Hindlimb muscle (tissue), 1 donor: ENCODE data around the gene SLC10A3. TPM values are rescaled to one million over a fixed set of nuclear protein-coding genes. Genes with fewer than 3 reads are reported as not detected.

Experiments
- DNase-seq: peaks from one replicate; pipeline ENCODE4 v3.0.0-alpha.2; 2013
- polyA plus RNA-seq: library from polyadenylated mRNA; unstranded; fragments of 120-200 nt; gene quantifications from one replicate; pipeline ENCODE4 v1.2.1, GENCODE V29; 2013; ENCODE audit not compliant: insufficient read length

The SLC10A3 gene
- polyA plus RNA-seq, 1 donor = 12.2 TPM

GRCh38 chrX:154437971-154438893 is 52.2 kb downstream of the SLC10A3 start:
- DNase-seq = no peak

Other genes with a start within 250 kb of the SLC10A3 start
- not detected for gene OPN1MW3, start 233.0 kb downstream of the SLC10A3 start, polyA plus RNA-seq
- not detected for gene TEX28, start 195.5 kb downstream of the SLC10A3 start, polyA plus RNA-seq
- 0.67 TPM for gene TKTL1, start 194.8 kb downstream of the SLC10A3 start, polyA plus RNA-seq
- 304 TPM for gene FLNA, start 116.0 kb downstream of the SLC10A3 start, polyA plus RNA-seq
- 51.6 TPM for gene EMD, start 111.3 kb downstream of the SLC10A3 start, polyA plus RNA-seq
- 5,697 TPM for gene RPL10, start 92.3 kb downstream of the SLC10A3 start, polyA plus RNA-seq
- gene DNASE1L1, start 81.4 kb downstream of the SLC10A3 start, polyA plus RNA-seq = 44.6 TPM
- gene TAFAZZIN, start 79.1 kb downstream of the SLC10A3 start, polyA plus RNA-seq = 29.9 TPM
- gene ATP6AP1, start 62.0 kb downstream of the SLC10A3 start, polyA plus RNA-seq = 65.6 TPM
- gene GDI1, start 53.5 kb downstream of the SLC10A3 start, polyA plus RNA-seq = 91.8 TPM
- gene FAM50A, start 46.5 kb downstream of the SLC10A3 start, polyA plus RNA-seq = 63.5 TPM
- gene PLXNA3, start 32.3 kb downstream of the SLC10A3 start, polyA plus RNA-seq = 41.3 TPM
- 13.6 TPM for gene LAGE3, start 11.3 kb downstream of the SLC10A3 start, polyA plus RNA-seq
- 25.9 TPM for gene UBL4A, start 4.0 kb downstream of the SLC10A3 start, polyA plus RNA-seq
- gene FAM3A, start 25.6 kb upstream of the SLC10A3 start, polyA plus RNA-seq = 33.9 TPM
- gene G6PD, start 56.2 kb upstream of the SLC10A3 start, polyA plus RNA-seq = 12.3 TPM
- 14.4 TPM for gene IKBKG, start 57.0 kb upstream of the SLC10A3 start, polyA plus RNA-seq
- not detected for gene CTAG1A, start 94.5 kb upstream of the SLC10A3 start, polyA plus RNA-seq
- gene CTAG1B, start 128.7 kb upstream of the SLC10A3 start, polyA plus RNA-seq = not detected
- gene CTAG2, start 162.9 kb upstream of the SLC10A3 start, polyA plus RNA-seq = not detected